A549 treated with ZK216348 at 1 μM for 4 hours (cell line): ENCODE data around the gene OR4N2. TPM values are rescaled to one million over a fixed set of nuclear protein-coding genes. Genes with fewer than 3 reads are reported as not detected.

Experiments
- total RNA-seq: library from RNA; stranded (reverse); fragments of 200-300 nt; extraction: Qiagen RNA extraction; gene quantifications from 5 replicates; pipeline ENCODE4 v1.2.3, GENCODE V29; 2022; ENCODE audit warnings: low read depth

The OR4N2 gene
- total RNA-seq, result not detected in 5 replicates

GRCh38 chr14:19803470-19803869 is at the start of gene OR4N2:
OR4N2 (plus strand) TSS chr14:19803770; CDS start chr14:19827449, 23,679 bp downstream.

GRCh38 chr14:19773204-19773603 is 30.4 kb upstream of the OR4N2 start, which contains the start of gene OR4M1:
OR4M1 (plus strand) TSS chr14:19773504; CDS start chr14:19780323, 6,819 bp downstream.

GRCh38 chr14:19874842-19875241 is 71.3 kb downstream of the OR4N2 start, which contains the start of gene OR4K2:
OR4K2 (plus strand) TSS chr14:19875142; CDS start chr14:19876268, 1,126 bp downstream.

Other genes with a start within 250 kb of the OR4N2 start
- gene OR11H2, start 89.9 kb upstream of the OR4N2 start, total RNA-seq, result not detected in 5 replicates
- gene OR4Q3, start 60.2 kb upstream of the OR4N2 start, total RNA-seq, result not detected in 5 replicates
- gene OR4M1, start 30.3 kb upstream of the OR4N2 start, total RNA-seq, result not detected in 5 replicates
- not detected in 5 replicates for gene OR4K2, start 71.4 kb downstream of the OR4N2 start, total RNA-seq
- gene OR4K5, start 116.8 kb downstream of the OR4N2 start, total RNA-seq, result not detected in 5 replicates
- gene OR4K1, start 127.1 kb downstream of the OR4N2 start, total RNA-seq, result not detected in 5 replicates
- not detected in 5 replicates for gene OR4K15, start 171.8 kb downstream of the OR4N2 start, total RNA-seq
- gene OR4Q2, start 198.4 kb downstream of the OR4N2 start, total RNA-seq, result not detected in 5 replicates
- gene OR4K14, start 215.5 kb downstream of the OR4N2 start, total RNA-seq, result not detected in 5 replicates
- not detected in 5 replicates for gene OR4K13, start 232.3 kb downstream of the OR4N2 start, total RNA-seq